Upper lobe of left lung (tissue), 4 donors: Measurements from ENCODE around the gene TFCP2L1.

Experiments used
- EP300 ChIP-seq, 4 donors: sonication (generic); formaldehyde crosslinking; IDR thresholded peaks; one replicate each; pipeline ENCODE4 v1.5.1; 2017; ENCODE audit warnings: antibody characterized with exemption in 4 of 4, control low read depth in 2 of 4
- POLR2AphosphoS5 ChIP-seq, 2 donors: sonication (generic); formaldehyde crosslinking; IDR thresholded peaks; one replicate each; pipeline ENCODE4 v1.5.1; 2017; ENCODE audit warnings: antibody characterized with exemption in 2 of 2
- TF ChIP-seq, protein P1 (sequence below), 6 experiments: fragments of 450-650 bp in 4 of 6; fragments of 200-600 bp in 2 of 6; sonication (generic) in 2 of 6; IDR thresholded peaks; one replicate each; pipeline ENCODE4 v1.5.1; 2016 to 2019; ENCODE audit warnings: antibody characterized with exemption in 6 of 6

DNA sequence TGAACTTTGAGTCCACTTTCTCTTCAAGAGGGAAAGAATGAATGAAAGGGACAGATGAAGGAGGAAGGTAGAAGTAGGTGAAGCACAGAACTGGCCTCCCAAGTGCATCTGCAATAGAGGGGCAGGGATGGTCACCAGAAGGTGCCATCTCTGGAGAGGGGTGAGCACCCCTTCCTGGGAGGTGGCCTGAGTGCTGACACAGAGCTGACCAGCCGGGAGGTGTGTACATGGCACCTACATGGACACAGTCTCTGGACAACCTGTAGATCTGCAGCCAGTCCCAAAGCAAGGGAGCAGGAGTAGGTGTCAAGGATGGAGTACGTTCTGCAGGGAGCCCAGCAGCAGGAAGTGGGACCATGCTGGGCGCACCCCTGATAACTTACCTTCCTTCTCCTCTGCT is 83.2 kb downstream of the TFCP2L1 start:
- TF ChIP-seq, protein P1, sequence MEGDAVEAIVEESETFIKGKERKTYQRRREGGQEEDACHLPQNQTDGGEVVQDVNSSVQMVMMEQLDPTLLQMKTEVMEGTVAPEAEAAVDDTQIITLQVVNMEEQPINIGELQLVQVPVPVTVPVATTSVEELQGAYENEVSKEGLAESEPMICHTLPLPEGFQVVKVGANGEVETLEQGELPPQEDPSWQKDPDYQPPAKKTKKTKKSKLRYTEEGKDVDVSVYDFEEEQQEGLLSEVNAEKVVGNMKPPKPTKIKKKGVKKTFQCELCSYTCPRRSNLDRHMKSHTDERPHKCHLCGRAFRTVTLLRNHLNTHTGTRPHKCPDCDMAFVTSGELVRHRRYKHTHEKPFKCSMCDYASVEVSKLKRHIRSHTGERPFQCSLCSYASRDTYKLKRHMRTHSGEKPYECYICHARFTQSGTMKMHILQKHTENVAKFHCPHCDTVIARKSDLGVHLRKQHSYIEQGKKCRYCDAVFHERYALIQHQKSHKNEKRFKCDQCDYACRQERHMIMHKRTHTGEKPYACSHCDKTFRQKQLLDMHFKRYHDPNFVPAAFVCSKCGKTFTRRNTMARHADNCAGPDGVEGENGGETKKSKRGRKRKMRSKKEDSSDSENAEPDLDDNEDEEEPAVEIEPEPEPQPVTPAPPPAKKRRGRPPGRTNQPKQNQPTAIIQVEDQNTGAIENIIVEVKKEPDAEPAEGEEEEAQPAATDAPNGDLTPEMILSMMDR (IDR thresholded peaks at IDR 0.05) = no peak
- TF ChIP-seq POLR2AphosphoS5 (IDR thresholded peaks at IDR 0.05) = no peak
- TF ChIP-seq EP300 (IDR thresholded peaks at IDR 0.05) = no peak
